ENCODE data around the gene INO80E. TPM values are rescaled to one million over a fixed set of nuclear protein-coding genes. Genes with fewer than 3 reads are reported as not detected.
A peak's percentile ranks its signal among the peaks of the same experiment; 100 is the strongest.

INO80E gene
- total RNA-seq, 1 donor = 14.5 TPM

DNA sequence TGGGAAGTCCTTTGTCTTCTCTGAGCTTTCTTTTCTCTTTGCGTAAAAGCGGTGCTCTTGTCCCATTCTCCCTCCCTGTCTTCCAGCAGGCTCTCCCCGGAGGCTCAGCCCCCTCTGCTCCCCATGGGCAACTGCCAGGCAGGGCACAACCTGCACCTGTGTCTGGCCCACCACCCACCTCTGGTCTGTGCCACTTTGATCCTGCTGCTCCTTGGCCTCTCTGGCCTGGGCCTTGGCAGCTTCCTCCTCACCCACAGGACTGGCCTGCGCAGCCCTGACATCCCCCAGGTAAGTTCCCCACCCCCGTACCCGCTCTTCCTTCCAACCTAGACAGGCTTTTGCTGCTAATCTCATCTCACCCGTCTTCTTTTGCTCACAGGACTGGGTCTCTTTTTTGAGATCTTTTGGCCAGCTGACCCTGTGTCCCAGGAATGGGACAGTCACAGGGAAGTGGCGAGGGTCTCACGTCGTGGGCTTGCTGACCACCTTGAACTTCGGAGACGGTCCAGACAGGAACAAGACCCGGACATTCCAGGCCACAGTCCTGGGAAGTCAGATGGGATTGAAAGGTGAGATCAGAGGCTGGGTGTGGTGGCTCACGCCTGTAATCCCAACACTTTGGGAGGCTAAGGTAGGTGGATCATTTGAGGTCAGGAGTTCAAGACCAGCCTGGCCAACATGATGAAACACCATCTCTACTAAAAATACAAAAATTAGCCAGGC, 32.9 kb upstream of the INO80E start:
- peak overlapping the region; percentile 61 for H3K27ac ChIP-seq (ENCODE audit: low read depth, low read length)
- H3K27me3 ChIP-seq (ENCODE audit: insufficient read depth, low read length) = no peaks in the 10 kb centered on the region
- H3K4me3 ChIP-seq (ENCODE audit: insufficient read depth, low read length) = peak overlapping the region; percentile 74
- peak overlapping the region; percentile 77 for H2AFZ ChIP-seq (ENCODE audit: low read length)
- no peak for DNase-seq (ENCODE audit: insufficient read length, low spot score, missing footprints)
- TF ChIP-seq, protein P1, sequence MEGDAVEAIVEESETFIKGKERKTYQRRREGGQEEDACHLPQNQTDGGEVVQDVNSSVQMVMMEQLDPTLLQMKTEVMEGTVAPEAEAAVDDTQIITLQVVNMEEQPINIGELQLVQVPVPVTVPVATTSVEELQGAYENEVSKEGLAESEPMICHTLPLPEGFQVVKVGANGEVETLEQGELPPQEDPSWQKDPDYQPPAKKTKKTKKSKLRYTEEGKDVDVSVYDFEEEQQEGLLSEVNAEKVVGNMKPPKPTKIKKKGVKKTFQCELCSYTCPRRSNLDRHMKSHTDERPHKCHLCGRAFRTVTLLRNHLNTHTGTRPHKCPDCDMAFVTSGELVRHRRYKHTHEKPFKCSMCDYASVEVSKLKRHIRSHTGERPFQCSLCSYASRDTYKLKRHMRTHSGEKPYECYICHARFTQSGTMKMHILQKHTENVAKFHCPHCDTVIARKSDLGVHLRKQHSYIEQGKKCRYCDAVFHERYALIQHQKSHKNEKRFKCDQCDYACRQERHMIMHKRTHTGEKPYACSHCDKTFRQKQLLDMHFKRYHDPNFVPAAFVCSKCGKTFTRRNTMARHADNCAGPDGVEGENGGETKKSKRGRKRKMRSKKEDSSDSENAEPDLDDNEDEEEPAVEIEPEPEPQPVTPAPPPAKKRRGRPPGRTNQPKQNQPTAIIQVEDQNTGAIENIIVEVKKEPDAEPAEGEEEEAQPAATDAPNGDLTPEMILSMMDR (IDR thresholded peaks at IDR 0.05; ENCODE audit: extremely low read depth, low read depth, low read length) = no peak
- peak overlapping the region; percentile 80 for H3K4me2 ChIP-seq (ENCODE audit: insufficient read depth, low read length)
- H3K9me3 ChIP-seq (ENCODE audit: low read depth, low read length) = no peaks in the 10 kb centered on the region
- H3K4me1 ChIP-seq (ENCODE audit: insufficient read depth, low read length) = peaks cover 9% of the 10 kb centered on the region
- H3K36me3 ChIP-seq (ENCODE audit: insufficient read depth, low read length) = peaks cover 8% of the 10 kb centered on the region
- peaks cover 7% of the 10 kb centered on the region for H3K79me2 ChIP-seq (ENCODE audit: insufficient read depth, low read length)
- H4K20me1 ChIP-seq (ENCODE audit: insufficient read depth, low read length) = no peaks in the 10 kb centered on the region

DNA sequence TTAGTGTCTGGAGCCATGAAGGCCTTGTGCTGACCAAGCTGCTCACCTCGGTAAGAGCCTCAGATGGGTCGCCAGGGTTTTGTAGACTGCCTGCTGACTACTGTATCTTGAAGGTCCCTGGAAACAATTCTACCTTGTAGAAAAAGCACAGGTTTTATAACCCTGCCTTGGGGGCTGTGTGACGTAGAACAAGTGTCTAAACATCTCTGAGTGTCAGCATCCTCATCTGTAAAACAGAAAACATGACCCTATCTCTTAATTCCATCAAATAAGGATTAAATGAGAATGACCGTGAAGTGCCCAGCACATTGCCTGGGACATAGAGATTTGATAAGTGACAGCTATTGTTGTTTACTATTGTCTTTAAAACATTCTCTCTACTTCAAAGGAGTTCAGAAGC, 27.8 kb upstream of the INO80E start:
- TF ChIP-seq, protein P1 (IDR thresholded peaks at IDR 0.05; ENCODE audit: extremely low read depth, low read depth, low read length) = no peak
- Histone ChIP-seq H4K20me1 (ENCODE audit: insufficient read depth, low read length) (no peaks in the 10 kb centered on the region), H3K4me3 (ENCODE audit: insufficient read depth, low read length) (no peak overlapping the region), H3K4me2 (ENCODE audit: insufficient read depth, low read length) (no peak overlapping the region), H3K36me3 (ENCODE audit: insufficient read depth, low read length) (peaks cover 31% of the 10 kb centered on the region), H3K79me2 (ENCODE audit: insufficient read depth, low read length) (peaks cover 5% of the 10 kb centered on the region), H3K4me1 (ENCODE audit: insufficient read depth, low read length) (peaks cover under 1% of the 10 kb centered on the region), H3K9me3 (ENCODE audit: low read depth, low read length) (no peaks in the 10 kb centered on the region), H3K27me3 (ENCODE audit: insufficient read depth, low read length) (no peaks in the 10 kb centered on the region), H2AFZ (ENCODE audit: low read length) (no peak overlapping the region), H3K27ac (ENCODE audit: low read depth, low read length) (no peak overlapping the region)
- DNase-seq (ENCODE audit: insufficient read length, low spot score, missing footprints) = no peak

DNA sequence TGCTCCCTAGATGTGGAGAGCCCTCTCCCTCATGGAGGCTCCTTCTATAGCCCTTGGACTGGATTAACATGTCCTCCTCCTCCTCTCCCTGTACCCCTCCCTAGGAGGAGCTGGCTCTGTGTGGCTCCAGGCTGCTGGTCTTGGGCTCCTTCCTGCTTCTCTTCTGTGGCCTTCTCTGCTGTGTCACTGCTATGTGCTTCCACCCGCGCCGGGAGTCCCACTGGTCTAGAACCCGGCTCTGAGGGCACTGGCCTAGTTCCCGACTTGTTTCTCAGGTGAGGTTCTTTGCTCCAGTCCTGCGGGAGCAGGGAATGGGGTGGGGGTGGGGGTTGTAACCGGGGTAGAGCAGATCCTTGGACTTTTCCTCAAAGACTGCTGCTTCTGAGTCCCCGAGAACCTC, 24.7 kb upstream of the INO80E start:
- H3K9me3 ChIP-seq (ENCODE audit: low read depth, low read length) = no peaks in the 10 kb centered on the region
- H3K27me3 ChIP-seq (ENCODE audit: insufficient read depth, low read length) = no peaks in the 10 kb centered on the region
- H4K20me1 ChIP-seq (ENCODE audit: insufficient read depth, low read length) = peaks cover 21% of the 10 kb centered on the region
- H3K27ac ChIP-seq (ENCODE audit: low read depth, low read length) = no peak overlapping the region
- H3K79me2 ChIP-seq (ENCODE audit: insufficient read depth, low read length) = peaks cover 26% of the 10 kb centered on the region
- H3K4me2 ChIP-seq (ENCODE audit: insufficient read depth, low read length) = no peak overlapping the region
- no peak overlapping the region for H3K4me3 ChIP-seq (ENCODE audit: insufficient read depth, low read length)
- no peak overlapping the region for H2AFZ ChIP-seq (ENCODE audit: low read length)
- TF ChIP-seq, protein P1 (IDR thresholded peaks at IDR 0.05; ENCODE audit: extremely low read depth, low read depth, low read length) = no peak
- H3K36me3 ChIP-seq (ENCODE audit: insufficient read depth, low read length) = peaks cover 28% of the 10 kb centered on the region
- no peak for DNase-seq (ENCODE audit: insufficient read length, low spot score, missing footprints)
- peaks cover 19% of the 10 kb centered on the region for H3K4me1 ChIP-seq (ENCODE audit: insufficient read depth, low read length)

DNA sequence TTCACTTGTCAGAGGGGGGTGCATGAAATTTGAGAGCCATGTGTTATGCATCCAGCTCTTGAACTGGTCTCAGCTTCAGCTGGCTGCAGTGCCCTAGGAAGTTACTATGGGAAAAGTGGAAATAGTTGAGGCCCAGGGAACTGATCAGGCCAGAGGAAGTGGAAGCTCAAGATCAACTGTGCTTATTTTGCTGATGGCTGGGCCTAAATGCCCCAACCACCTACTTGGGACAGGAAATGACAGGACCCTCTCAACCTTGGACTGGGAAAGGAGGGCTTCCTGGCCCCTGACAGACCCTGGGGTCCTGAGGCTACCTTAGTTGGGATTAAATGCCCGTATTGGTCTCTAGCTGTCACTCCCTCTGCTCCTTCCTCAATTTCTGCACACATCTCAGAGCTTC, 23.5 kb upstream of the INO80E start:
- DNase-seq (ENCODE audit: insufficient read length, low spot score, missing footprints) = no peak
- no peak overlapping the region for H3K4me2 ChIP-seq (ENCODE audit: insufficient read depth, low read length)
- no peaks in the 10 kb centered on the region for H3K27me3 ChIP-seq (ENCODE audit: insufficient read depth, low read length)
- H4K20me1 ChIP-seq (ENCODE audit: insufficient read depth, low read length) = peaks cover 33% of the 10 kb centered on the region
- H2AFZ ChIP-seq (ENCODE audit: low read length) = no peak overlapping the region
- TF ChIP-seq, protein P1 (IDR thresholded peaks at IDR 0.05; ENCODE audit: extremely low read depth, low read depth, low read length) = no peak
- H3K4me3 ChIP-seq (ENCODE audit: insufficient read depth, low read length) = no peak overlapping the region
- H3K9me3 ChIP-seq (ENCODE audit: low read depth, low read length) = no peaks in the 10 kb centered on the region
- peaks cover 38% of the 10 kb centered on the region for H3K79me2 ChIP-seq (ENCODE audit: insufficient read depth, low read length)
- peaks cover 34% of the 10 kb centered on the region for H3K36me3 ChIP-seq (ENCODE audit: insufficient read depth, low read length)
- peaks cover 28% of the 10 kb centered on the region for H3K4me1 ChIP-seq (ENCODE audit: insufficient read depth, low read length)
- no peak overlapping the region for H3K27ac ChIP-seq (ENCODE audit: low read depth, low read length)

Data from osteoblast (primary cell).